Endothelial cell of umbilical vein (primary cell): ENCODE data around the gene PCDHGA2.
A peak's percentile ranks its signal among the peaks of the same experiment; 100 is the strongest.

Experiments
- CTCF ChIP-seq, 2 donors: IDR thresholded peaks; 1 replicate in 1 of 2; 2 replicates in 1 of 2; pipeline ENCODE4 v1.5.1; 2011; ENCODE audit warnings: low read length in 2 of 2, mild to moderate bottlenecking in 2 of 2, moderate library complexity in 2 of 2, control low read depth in 1 of 2, inconsistent platforms in 1 of 2, low read depth in 1 of 2; ENCODE audit not compliant: insufficient read depth in 1 of 2; ENCODE audit errors: extremely low read depth in 1 of 2
- POLR2A ChIP-seq: IDR thresholded peaks from 2 replicates; pipeline ENCODE4 v1.6.1; 2012; ENCODE audit warnings: low read depth, mild to moderate bottlenecking, control low read depth, low read length

DNA sequence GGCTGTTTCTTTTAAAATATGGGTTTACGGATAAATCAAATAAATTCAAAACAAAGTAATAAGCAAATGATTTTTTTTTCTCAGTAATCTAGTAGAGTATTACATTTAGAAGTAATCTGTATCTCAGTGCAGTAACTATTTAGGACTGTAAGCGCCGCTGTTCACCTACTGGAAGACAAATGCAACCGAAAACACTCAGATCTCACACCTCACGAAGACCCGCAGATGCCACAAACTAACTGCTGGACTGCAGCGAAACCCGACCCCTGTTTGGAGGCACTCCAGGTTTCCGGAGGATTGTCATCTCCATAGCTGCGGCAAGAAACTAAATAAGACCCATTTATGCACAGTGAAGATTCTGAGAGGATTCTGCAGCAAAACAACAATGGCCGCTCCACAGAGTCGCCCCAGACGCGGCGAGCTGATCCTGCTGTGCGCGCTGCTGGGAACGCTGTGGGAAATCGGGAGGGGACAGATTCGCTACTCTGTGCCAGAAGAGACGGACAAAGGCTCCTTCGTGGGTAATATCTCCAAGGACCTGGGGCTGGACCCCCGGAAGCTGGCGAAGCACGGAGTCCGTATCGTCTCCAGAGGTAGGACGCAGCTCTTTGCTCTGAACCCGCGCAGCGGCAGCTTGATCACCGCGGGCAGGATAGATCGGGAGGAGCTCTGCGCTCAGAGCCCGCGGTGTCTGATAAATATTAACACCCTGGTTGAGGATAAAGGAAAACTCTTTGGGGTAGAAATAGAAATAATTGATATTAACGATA, 54.1 kb downstream of the PCDHGA2 start, which contains the start of gene PCDHGA8:
- TF ChIP-seq CTCF (IDR thresholded peaks at IDR 0.05; ENCODE audit: extremely low read depth in 1 of 2, insufficient read depth in 1 of 2, low read depth in 1 of 2, low read length in 2 of 2) (peak in 1 of 2 donors; percentile 18), POLR2A (no peak)
